Testis (tissue), 3 donors: ENCODE measurements around the gene JMJD7. TPM values are rescaled to one million over a fixed set of nuclear protein-coding genes. Genes with fewer than 3 reads are reported as not detected.

Source experiments
- DNase-seq: peaks from one replicate; pipeline ENCODE4 v3.0.0-alpha.2; 2019
- H3K27ac ChIP-seq, 2 donors: fragments of 200-600 bp; sonication (generic); one replicate each; pipeline ENCODE4 v1.5.1; 2019
- H3K27me3 ChIP-seq: fragments of 200-600 bp; sonication (generic); one replicate; pipeline ENCODE4 v1.5.1; 2019
- H3K36me3 ChIP-seq: fragments of 200-600 bp; sonication (generic); one replicate; pipeline ENCODE4 v1.5.1; 2017; ENCODE audit warnings: low read depth; ENCODE audit errors: missing control alignments
- H3K4me1 ChIP-seq: fragments of 200-600 bp; sonication (generic); one replicate; pipeline ENCODE4 v1.5.1; 2019
- H3K4me3 ChIP-seq, 2 donors: fragments of 200-600 bp; sonication (generic); one replicate each; pipeline ENCODE4 v1.5.1; 2017 to 2019
- H3K9me3 ChIP-seq: fragments of 200-600 bp; sonication (generic); one replicate; pipeline ENCODE4 v1.5.1; 2017
- CTCF ChIP-seq, 3 experiments: fragments of 450-650 bp in 2 of 3; fragments of 200-600 bp in 1 of 3; sonication (generic) in 1 of 3; IDR thresholded peaks; one replicate each; pipeline ENCODE4 v1.5.1; 2016 to 2019; ENCODE audit warnings: antibody characterized with exemption in 3 of 3, mild to moderate bottlenecking in 2 of 3, moderate library complexity in 1 of 3
- POLR2A ChIP-seq: fragments of 450-650 bp; IDR thresholded peaks from one replicate; pipeline ENCODE4 v1.6.1; 2017; ENCODE audit warnings: antibody characterized with exemption, mild to moderate bottlenecking, moderate library complexity
- WGBS, 2 donors: methylation state at CpG; one replicate each; pipeline ENCODE4 v1.1.5; 2018; 5-methylcytosine and 5-hydroxymethylcytosine counted together
- intact Hi-C: fragments of 100-400 bp; cut with DNase I; formaldehyde crosslinking; loops from one replicate; pipeline ENCODE4 v1.15.1; 2023; ENCODE audit warnings: low total_unique reads
- polyA plus RNA-seq: library from polyadenylated mRNA; stranded (reverse); fragments of 350-450 nt; fragmentation: Illumina TruSeq; extraction: RNeasy Lipid Tissue Mini Kit (QIAGEN cat#74804); gene quantifications from one replicate; pipeline ENCODE4 v1.2.3, GENCODE V29; 2014; ENCODE audit warnings: low read depth, low replicate concordance; ENCODE audit not compliant: insufficient read depth
- total RNA-seq, 2 donors: library from RNA; depleted of rRNA; stranded (reverse); fragments of >200 nt; gene quantifications; one replicate each; pipeline ENCODE4 v1.2.3, GENCODE V29; 2016

JMJD7 gene
- total and polyA plus RNA-seq, 3 donors from 2014 or later: 10.5 to 21.6 (median 18.6) TPM

- TF ChIP-seq POLR2A: no peak
- TF ChIP-seq CTCF (IDR thresholded peaks at IDR 0.05): no peak
- H3K27ac ChIP-seq: no peak overlapping the region
- WGBS, 2 donors: 68 to 76% methylated on average over 4 to 17 of the region's 17 CpGs
- no peaks in the 10 kb centered on the region for H3K36me3 ChIP-seq
- H3K9me3 ChIP-seq: no peaks in the 10 kb centered on the region
- intact Hi-C loops: no loop called here
- peaks cover 5% of the 10 kb centered on the region for H3K4me1 ChIP-seq
- H3K27me3 ChIP-seq: no peaks in the 10 kb centered on the region
- DNase-seq: no peak
- H3K4me3 ChIP-seq: no peak overlapping the region
Observed at GRCh38 chr15:41852736-41853590, 25.1 kb downstream of the JMJD7 start.

GRCh38 chr15:41853831-41854230 is 25.9 kb downstream of the JMJD7 start:
- H3K27me3 ChIP-seq: no peaks in the 10 kb centered on the region
- DNase-seq: no peak
- H3K4me1 ChIP-seq: peaks cover 5% of the 10 kb centered on the region
- H3K27ac ChIP-seq: no peak overlapping the region
- intact Hi-C loops: no loop called here
- H3K36me3 ChIP-seq: no peaks in the 10 kb centered on the region
- H3K4me3 ChIP-seq: no peak overlapping the region
- no peaks in the 10 kb centered on the region for H3K9me3 ChIP-seq
- no peak for TF ChIP-seq CTCF (IDR thresholded peaks at IDR 0.05)
- no peak for TF ChIP-seq POLR2A
- 82 to 92% methylated on average over 3 to 10 of the region's 10 CpGs for WGBS, 2 donors

- DNase-seq: no peak
- no peak for TF ChIP-seq CTCF (IDR thresholded peaks at IDR 0.05)
- no peak for TF ChIP-seq POLR2A
- Histone ChIP-seq H3K27me3 (no peaks in the 10 kb centered on the region), H3K36me3 (no peaks in the 10 kb centered on the region), H3K27ac (no peak overlapping the region), H3K4me3 (no peak overlapping the region), H3K9me3 (no peaks in the 10 kb centered on the region), H3K4me1 (peaks cover 5% of the 10 kb centered on the region)
- intact Hi-C loops: no loop called here
- WGBS, 2 donors: 97 to 99% methylated on average over 9 of the region's 9 CpGs
Observed at GRCh38 chr15:41854443-41854842, 26.6 kb downstream of the JMJD7 start.

- Histone ChIP-seq H3K36me3 (no peaks in the 10 kb centered on the region), H3K4me3 (no peak overlapping the region), H3K4me1 (peaks cover 5% of the 10 kb centered on the region), H3K27ac (no peak overlapping the region), H3K9me3 (no peaks in the 10 kb centered on the region), H3K27me3 (no peaks in the 10 kb centered on the region)
- intact Hi-C loops: no loop called here
- DNase-seq: no peak
- TF ChIP-seq CTCF (IDR thresholded peaks at IDR 0.05) (no peak), POLR2A (no peak)
- WGBS, 2 donors: 67 to 71% methylated on average over 8 to 30 of the region's 30 CpGs
Observed at GRCh38 chr15:41855261-41855961, 27.5 kb downstream of the JMJD7 start.
